Measurements from ENCODE around the gene GOLGA6L25. TPM values are rescaled to one million over a fixed set of nuclear protein-coding genes. Genes with fewer than 3 reads are reported as not detected.
"Not testable (repeated sequence)": the region's sequence is repeated elsewhere in the genome, so short reads cannot be mapped to it uniquely, and the experiment has no call there.

GOLGA6L25 gene

DNA sequence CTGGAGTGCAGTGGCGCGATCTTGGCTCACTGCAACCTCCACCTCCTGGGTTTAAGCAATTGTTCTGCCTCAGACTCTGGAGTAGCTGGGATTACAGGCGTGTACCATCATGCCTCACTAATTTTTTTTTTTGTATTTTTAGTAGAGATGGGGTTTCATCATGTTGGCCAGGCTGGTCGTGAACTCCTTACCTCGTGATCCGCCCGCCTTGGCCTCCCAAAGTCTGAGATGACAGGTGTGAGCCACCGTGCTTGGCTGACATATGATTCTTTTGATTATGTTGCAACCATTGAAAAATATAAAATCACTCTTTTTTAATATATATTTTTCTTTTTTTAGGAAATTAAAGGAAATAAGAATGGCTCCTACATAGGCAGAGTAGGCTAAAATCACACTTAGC lies 44.8 kb downstream of the GOLGA6L25 start:
- not testable (repeated sequence) for H3K9me3 ChIP-seq (replicated peaks; ENCODE audit: low read length); H3K36me3 ChIP-seq (ENCODE audit: insufficient read depth, low read length); H3K27me3 ChIP-seq (ENCODE audit: control insufficient read depth, insufficient read depth, low read length); H3K9ac ChIP-seq (ENCODE audit: low read depth, low read length); H3K4me1 ChIP-seq (ENCODE audit: control insufficient read depth, insufficient read depth, low read length); H3K4me3 ChIP-seq (ENCODE audit: low read length); H3K4me2 ChIP-seq (ENCODE audit: low read length)

DNA sequence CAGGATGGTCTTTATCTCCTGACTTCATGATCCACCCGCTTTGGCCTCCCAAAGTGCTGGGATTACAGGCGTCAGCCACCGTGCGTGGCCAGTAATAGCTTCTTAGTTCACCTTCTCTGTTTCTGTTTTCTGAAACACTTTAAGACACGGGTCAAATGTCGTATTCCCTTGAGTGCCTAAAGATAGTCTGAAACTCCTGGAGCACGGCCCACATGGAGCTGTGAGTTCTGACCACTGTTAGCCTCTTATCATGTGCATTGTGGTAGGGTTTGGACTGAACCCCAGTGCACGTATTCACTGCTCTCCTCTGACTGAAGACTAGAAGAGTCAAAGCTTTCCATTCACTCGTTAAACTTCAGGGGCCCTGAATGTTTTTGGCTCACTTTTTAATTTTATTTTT lies 48.8 kb downstream of the GOLGA6L25 start:
- H3K9me3 ChIP-seq (replicated peaks; ENCODE audit: low read length); H3K36me3 ChIP-seq (ENCODE audit: insufficient read depth, low read length); H3K4me3 ChIP-seq (ENCODE audit: low read length); H3K4me2 ChIP-seq (ENCODE audit: low read length); H3K27me3 ChIP-seq (ENCODE audit: control insufficient read depth, insufficient read depth, low read length); H3K9ac ChIP-seq (ENCODE audit: low read depth, low read length); H3K4me1 ChIP-seq (ENCODE audit: control insufficient read depth, insufficient read depth, low read length): not testable (repeated sequence)

Small RNAs within 50 kb of the gene (small RNA-seq; reads per million reads assigned to genes)
- gene AC138749.2 (not detected), gene RF00017 (not detected)

Data from skeletal muscle satellite cell (primary cell).